Motor neuron (in vitro differentiated cells): Measurements from ENCODE around the gene PLA1A. TPM values are rescaled to one million over a fixed set of nuclear protein-coding genes. Genes with fewer than 3 reads are reported as not detected.
"Not testable (repeated sequence)": the region's sequence is repeated elsewhere in the genome, so short reads cannot be mapped to it uniquely, and the experiment has no call there.

Experiments
- ATAC-seq, 8 experiments: fragments of 200-7000 bp; cut with Tn5 transposase; replicated peaks in 6 of 8; 2 replicates each; pipeline ENCODE4 v1.8.0; 2021; ENCODE audit warnings: mild to moderate bottlenecking in 8 of 8, moderate library complexity in 8 of 8
- H3K27ac ChIP-seq, 2 donors: fragments of 250-450 bp; sonication (Bioruptor Pico); 2 replicates each; pipeline ENCODE4 v1.9.0; 2021; ENCODE audit warnings: antibody characterized with exemption in 2 of 2, mild to moderate bottlenecking in 2 of 2, moderate library complexity in 1 of 2
- H3K4me1 ChIP-seq, 2 donors: fragments of 250-450 bp; sonication (Bioruptor Pico); replicated peaks in 1 of 2; 2 replicates each; pipeline ENCODE4 v1.6.1; 2021; ENCODE audit warnings: antibody characterized with exemption in 2 of 2, mild to moderate bottlenecking in 2 of 2, moderate library complexity in 1 of 2
- H3K4me3 ChIP-seq, 5 donors: fragments of 250-450 bp; sonication (Bioruptor Pico); 2 replicates each; pipeline ENCODE4 v1.9.0; 2021; ENCODE audit warnings: antibody characterized with exemption in 5 of 5, mild to moderate bottlenecking in 5 of 5, moderate library complexity in 4 of 5
- WGBS, 10 experiments: fragments of 450-650 bp; shearing (Covaris generic); methylation state at CpG; one replicate each; pipeline ENCODE4 v1.0.0; 2022; 5-methylcytosine and 5-hydroxymethylcytosine counted together
- in situ Hi-C, 9 experiments: fragments of 400-800 bp; cut with MboI; loops; one replicate each; pipeline ENCODE4 v1.15.0; 2021; ENCODE audit warnings: low sequenced_read_pairs in 9 of 9, low pct_unique_long_range_greater_than_20kb in 2 of 9; ENCODE audit not compliant: unreplicated experiment in 9 of 9
- total RNA-seq, 8 experiments: library from RNA; unstranded; fragments of 300-600 nt; gene quantifications; 2 replicates each; pipeline versions ENCODE4 v1.2.3 to v1.2.4, GENCODE V29; 2022

PLA1A gene, protein sequence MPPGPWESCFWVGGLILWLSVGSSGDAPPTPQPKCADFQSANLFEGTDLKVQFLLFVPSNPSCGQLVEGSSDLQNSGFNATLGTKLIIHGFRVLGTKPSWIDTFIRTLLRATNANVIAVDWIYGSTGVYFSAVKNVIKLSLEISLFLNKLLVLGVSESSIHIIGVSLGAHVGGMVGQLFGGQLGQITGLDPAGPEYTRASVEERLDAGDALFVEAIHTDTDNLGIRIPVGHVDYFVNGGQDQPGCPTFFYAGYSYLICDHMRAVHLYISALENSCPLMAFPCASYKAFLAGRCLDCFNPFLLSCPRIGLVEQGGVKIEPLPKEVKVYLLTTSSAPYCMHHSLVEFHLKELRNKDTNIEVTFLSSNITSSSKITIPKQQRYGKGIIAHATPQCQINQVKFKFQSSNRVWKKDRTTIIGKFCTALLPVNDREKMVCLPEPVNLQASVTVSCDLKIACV
- under 1 TPM in 1 of 8 experiments, not detected in 7; 0.93 TPM for total RNA-seq

DNA sequence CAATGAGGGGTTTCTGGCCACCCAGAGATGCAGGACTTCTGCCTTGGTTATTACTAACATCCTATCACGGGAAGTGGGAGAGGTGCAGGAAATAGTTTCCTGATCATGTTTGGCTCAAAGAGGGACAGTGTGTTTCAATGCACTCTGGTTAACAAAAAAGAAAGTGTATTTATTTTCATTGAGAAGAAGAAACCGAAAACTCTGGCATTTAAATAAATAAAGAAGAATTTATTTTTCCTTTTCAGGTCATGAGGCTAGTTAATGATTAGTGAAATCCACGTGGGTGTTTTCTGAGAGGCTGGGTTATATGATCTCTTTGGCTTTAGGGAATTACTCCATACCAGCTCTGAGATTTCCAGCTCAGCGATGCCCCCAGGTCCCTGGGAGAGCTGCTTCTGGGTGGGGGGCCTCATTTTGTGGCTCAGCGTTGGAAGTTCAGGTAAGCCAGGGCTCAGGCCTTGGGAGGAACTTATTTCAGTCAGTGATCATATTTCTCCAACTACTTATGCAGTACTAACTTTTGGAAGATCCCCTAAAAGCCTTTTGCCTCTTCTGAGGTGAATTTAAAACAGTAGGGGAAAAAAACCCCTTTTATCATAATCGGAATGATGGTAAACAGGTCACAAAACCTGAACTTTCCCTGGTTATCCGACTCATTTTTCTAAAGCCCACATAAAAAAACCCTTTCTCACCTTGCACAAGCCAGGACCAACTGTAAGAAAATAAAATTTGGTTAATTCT is at the start of gene PLA1A:
Gene PLA1A (plus strand): TSS at position 338 of the 741 bp plus-strand sequence. CDS start 29 bp downstream, at position 367.
- ATAC-seq: no peak
- Histone ChIP-seq H3K27ac (no peak within 1 kb of the TSS), H3K4me3 (no peak within 1 kb of the TSS), H3K4me1 (peaks cover 0 to 12% of the 10 kb centered on the region in 2 donors)
- 20 to 100% (median 51%) methylated on average over 2 to 7 of the region's 7 CpGs for WGBS, 10 experiments
- in situ Hi-C loops: no loop called here

DNA sequence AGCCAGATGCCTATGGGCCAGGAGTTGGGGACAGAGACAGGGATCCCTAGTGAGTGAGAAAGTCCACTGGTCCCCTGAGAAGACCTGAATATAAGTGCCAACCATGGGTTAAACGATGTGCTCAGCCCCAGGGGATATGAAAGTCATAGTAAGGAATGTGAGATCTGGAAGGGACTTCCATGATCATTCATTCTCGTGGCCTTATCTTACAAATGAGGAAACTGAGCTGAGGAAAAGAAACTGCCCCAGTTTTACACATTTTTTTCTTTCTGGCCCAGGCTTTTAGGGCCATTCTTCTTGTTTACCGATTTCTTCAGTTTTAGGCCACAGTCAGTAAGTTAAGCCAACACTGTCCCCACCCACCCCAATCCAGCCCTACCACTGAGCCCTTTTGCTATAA is 49.3 kb upstream of the PLA1A start:
- Histone ChIP-seq H3K4me1 (no peaks in the 10 kb centered on the region), H3K27ac (no peak overlapping the region), H3K4me3 (no peak overlapping the region)
- in situ Hi-C loops: no loop called here
- 0 to 100% (median 37%) methylated on average over 1 to 3 of the region's 3 CpGs; no CpG with 5 or more reads in 2 of the 10 experiments for WGBS, 10 experiments
- ATAC-seq: no peak

DNA sequence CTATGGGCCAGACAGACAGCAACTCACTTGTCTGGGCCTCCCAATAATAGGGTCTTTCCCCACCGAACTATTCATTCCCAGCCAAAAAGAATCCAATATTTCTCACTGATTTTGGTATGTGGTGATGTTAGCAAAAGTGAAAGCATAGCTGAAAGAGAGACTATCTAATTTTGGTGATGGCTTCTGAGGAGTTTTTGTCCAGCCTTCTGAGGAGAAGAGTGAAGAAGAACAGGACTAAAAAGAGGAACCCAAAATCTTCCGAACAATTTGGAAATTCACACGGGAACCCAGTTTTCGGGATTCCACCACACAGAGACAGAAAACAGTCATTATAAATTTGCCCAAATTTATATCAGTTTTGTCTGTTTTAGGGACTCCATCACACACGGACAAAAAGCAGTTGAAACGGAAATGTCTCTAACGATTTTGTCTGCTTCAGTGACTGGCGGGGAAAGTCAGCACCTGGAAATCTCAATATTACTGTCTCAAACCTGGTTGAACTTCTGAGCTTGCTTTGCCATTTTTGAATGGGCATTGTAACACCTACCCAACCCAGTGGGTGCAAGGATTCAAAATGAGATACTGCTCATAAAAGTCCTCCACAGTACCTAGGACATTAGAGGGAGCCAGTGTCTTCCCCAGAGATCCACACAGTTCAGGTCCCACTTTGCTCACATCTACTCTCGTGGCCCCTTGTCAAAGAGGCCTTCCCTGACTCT is 47.3 kb upstream of the PLA1A start:
- no peak overlapping the region for H3K27ac ChIP-seq
- no peak for ATAC-seq
- 61 to 100% (median 93%) methylated on average over 1 to 8 of the region's 9 CpGs for WGBS, 10 experiments
- no peaks in the 10 kb centered on the region for H3K4me1 ChIP-seq
- H3K4me3 ChIP-seq: no peak overlapping the region
- in situ Hi-C loops: no loop called here

DNA sequence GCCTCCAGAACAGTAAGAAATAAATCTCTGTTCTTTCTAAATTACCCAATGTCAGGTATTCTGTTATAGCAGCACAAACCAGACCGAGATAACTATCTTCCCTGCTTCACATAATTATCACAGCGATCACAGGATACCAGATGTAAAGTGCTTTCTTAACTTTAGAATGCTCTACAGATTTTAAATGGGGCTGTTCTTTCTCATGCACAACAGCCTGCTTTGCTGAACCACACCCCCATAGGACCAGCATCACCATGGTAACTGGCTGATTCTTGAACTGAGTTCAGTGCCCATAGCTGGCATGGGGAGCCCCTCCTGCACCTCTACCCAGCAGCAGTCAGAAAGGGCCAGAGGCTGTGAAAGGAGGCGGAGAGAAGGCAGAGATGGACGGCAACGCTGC is 46.1 kb upstream of the PLA1A start:
- no peaks in the 10 kb centered on the region for H3K4me1 ChIP-seq
- ATAC-seq: peak in 5 of 8 experiments; percentile 27 to 41 (median 35)
- no peak overlapping the region for H3K27ac ChIP-seq
- WGBS, 10 experiments: 0 to 100% (median 53%) methylated on average over 1 to 2 of the region's 5 CpGs; no CpG with 5 or more reads in 1 of the 10 experiments
- in situ Hi-C loops: no loop called here
- H3K4me3 ChIP-seq: no peak overlapping the region

DNA sequence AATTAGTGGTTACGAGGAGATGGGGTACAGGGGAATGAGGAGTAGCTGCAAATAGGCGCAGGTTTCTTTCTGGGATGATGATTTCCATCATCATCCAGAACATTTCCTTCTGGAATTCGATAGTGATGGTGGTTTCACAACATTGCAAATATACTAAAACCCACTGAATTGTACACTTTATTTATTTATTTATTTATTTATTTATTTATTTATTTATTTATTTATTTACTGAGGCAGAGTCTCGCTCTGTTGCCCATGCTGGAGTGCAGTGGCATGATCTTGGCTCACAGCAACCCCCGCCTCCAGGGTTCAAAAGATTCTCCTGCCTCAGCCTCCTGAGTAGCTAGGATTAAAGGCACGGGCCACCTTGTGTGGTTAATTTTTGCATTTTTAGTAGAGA is 44.8 kb upstream of the PLA1A start:
- ATAC-seq, H3K27ac ChIP-seq, H3K4me3 ChIP-seq, H3K4me1 ChIP-seq, in situ Hi-C loops: not testable (repeated sequence)
- 55 to 100% (median 85%) methylated on average over 1 to 5 of the region's 6 CpGs for WGBS, 10 experiments

DNA sequence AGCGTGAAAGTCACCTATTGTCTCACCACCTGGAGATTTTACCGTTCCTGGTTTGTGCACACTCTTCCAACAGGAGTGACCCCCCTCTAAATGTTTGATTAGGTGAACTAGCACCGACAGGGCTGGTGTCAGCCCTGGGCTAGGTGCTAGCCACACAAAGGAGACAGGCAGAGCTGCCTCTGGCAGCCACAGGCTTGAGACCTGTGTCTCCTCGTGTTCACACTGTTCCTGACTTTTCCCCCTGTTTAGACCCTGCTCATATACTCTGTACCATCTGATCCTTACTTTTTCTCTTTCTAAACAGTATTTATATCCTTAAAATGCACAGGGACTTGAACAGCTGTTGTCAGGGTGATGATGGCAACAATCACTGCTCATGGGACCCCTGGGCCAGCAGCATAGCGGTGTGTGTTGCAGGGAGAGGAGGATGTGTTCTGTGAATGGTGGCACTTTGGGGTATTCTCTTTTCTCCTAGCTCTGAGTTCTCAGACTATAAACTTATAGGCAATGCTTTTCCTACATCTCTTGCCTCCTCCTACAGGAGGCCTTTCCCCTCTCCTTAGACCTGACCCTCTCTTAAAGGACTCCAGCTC is 43.8 kb upstream of the PLA1A start:
- Histone ChIP-seq H3K27ac (no peak overlapping the region), H3K4me3 (no peak overlapping the region), H3K4me1 (no peaks in the 10 kb centered on the region)
- 0 to 100% (median 76%) methylated on average over 1 to 4 of the region's 5 CpGs for WGBS, 10 experiments
- peak in 3 of 8 experiments; percentile 14 to 62 (median 22) for ATAC-seq
- in situ Hi-C loops: no loop called here

DNA sequence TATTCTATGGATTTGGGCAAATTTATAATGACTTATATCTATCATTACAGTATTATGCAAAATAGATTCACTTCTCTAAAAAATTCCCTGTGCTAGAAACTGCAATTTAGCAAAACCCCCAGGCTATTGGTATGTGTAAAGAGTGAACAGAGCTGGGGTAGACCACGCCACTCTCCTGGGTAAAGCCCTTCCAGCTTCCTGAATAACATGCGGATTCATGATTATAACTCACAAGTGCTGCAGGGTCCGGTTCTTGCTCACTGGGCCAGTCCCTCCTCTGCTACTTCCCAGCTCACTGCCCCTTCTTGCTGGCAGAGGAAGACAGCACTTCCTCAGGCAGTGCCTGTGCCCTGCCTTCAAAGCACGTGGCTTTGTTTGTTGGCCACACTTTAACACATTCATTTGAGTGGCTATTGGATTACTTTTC is 42.4 kb upstream of the PLA1A start:
- Histone ChIP-seq H3K4me1 (no peaks in the 10 kb centered on the region), H3K4me3 (no peak overlapping the region), H3K27ac (no peak overlapping the region)
- in situ Hi-C loops: no loop called here
- peak in 2 of 8 experiments; percentile 40 to 85 for ATAC-seq
- 0 to 100% (median 67%) methylated on average over 1 to 4 of the region's 4 CpGs; no CpG with 5 or more reads in 1 of the 10 experiments for WGBS, 10 experiments

DNA sequence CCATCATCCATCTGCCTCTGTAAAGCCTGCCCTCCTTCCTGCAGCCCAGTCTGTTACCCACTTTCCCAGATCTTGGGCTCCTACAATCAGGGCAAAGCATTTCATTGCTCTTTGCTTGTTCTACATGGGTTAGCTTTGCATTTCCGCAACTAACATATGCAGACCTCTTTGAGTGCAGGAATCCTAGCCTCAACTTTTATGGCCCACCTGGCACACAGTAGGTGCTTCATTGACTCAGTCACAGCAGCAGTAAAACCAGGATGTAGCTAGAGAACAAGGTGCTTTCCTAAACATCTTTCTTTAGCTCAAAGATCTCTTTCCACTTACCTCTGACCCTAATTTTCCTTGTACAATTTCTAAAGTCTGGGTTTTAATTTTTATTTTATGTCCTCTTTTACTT is 41.8 kb upstream of the PLA1A start:
- no peak for ATAC-seq
- WGBS, 10 experiments: 80 to 100% (median 100%) methylated on average over 1 of the region's 1 CpG; no CpG with 5 or more reads in 4 of the 10 experiments
- Histone ChIP-seq H3K27ac (no peak overlapping the region), H3K4me1 (no peaks in the 10 kb centered on the region), H3K4me3 (no peak overlapping the region)
- in situ Hi-C loops: no loop called here

DNA sequence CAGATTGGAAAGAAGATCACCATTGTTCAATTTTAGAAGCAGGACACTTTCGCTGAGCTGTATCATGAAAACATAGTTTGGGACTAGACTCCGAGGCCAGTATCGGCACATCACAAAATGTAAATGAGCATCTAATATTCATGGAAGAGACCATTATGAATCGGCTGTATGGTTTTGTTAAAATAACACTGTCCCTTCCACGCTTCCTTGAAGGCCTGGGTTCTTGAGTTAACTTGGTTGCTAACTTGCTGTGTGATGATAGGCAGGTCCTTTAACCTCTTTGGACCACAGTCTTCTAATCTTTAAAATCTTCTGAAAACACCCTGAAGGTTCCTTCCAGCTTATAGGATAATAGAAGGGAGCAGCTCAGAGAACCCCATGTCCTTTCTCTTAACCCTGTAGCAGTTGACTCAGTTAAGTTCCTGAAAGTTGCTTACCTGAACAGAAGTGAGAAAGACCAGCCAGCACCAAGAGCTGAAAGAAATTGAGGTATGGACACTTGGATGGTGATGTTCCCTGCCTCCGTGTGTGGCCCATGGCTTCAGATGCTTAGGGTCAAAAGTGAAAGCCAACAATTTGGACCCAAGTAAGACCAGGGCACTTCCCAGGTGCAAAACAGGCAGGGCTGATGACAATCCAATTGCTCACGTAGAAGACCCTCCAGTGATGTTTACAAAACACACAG is 40.4 kb upstream of the PLA1A start:
- no peak for ATAC-seq
- Histone ChIP-seq H3K4me1 (no peaks in the 10 kb centered on the region), H3K4me3 (no peak overlapping the region), H3K27ac (no peak overlapping the region)
- WGBS, 10 experiments: 61 to 100% (median 85%) methylated on average over 1 to 7 of the region's 7 CpGs; no CpG with 5 or more reads in 1 of the 10 experiments
- in situ Hi-C loops: no loop called here

DNA sequence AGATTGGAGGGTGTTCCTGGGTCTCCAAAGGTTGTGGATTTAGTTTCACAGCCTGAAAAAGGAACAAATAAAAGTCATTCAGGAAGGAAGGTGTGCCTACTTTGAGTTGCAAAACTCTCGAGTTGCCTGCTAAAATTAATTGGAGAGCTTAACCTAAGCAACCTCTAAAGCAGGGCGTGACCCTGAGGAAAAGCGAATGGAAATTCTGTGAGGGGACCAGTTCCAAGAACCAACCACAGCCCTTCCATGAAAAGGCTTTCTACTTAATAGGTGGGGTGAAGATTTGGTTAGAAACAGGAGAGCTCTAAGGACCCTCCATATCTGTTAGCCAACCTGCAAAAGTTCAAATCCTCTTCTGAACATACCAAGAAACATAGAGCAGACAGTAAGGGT is 39.8 kb upstream of the PLA1A start:
- no peak overlapping the region for H3K27ac ChIP-seq
- no peak overlapping the region for H3K4me3 ChIP-seq
- ATAC-seq: no peak
- 0 to 100% (median 49%) methylated on average over 1 to 3 of the region's 3 CpGs; no CpG with 5 or more reads in 4 of the 10 experiments for WGBS, 10 experiments
- H3K4me1 ChIP-seq: no peaks in the 10 kb centered on the region
- in situ Hi-C loops: no loop called here

DNA sequence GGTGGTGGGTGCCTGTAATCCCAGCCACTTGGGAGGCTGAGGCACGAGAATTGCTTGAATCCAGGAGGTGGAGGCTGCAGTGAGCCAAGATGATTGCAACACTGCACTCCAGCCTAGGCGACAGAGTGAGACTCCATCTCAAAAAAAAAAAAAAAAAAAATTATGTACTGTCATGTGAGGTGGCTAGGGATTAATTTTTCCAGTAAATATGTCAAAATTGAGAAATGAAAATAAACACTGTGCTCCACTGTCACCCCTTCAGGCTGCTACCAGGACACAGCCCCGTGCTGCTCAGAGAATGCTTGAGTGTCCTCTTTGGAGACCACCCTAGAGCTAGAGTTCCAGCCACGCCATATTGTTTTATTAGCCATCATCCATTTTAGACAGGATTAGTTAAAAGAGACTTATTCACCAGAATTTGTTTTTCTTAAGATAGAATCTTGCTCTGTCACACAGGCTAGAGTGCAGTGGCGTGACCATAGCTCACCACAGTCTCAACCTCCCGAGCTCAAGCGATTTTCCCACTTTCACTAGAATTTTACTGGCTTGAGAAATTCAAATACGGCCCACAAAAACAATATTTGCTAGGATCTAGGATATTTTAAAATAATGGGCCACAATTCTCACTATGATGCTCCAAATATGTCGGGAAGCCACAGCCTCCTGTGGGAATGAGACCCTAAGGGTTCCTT is 38.9 kb upstream of the PLA1A start:
- 17 to 94% (median 80%) methylated on average over 1 to 8 of the region's 9 CpGs; no CpG with 5 or more reads in 1 of the 10 experiments for WGBS, 10 experiments
- no peak overlapping the region for H3K27ac ChIP-seq
- in situ Hi-C loops: no loop called here
- no peak for ATAC-seq
- H3K4me3 ChIP-seq: no peak overlapping the region
- no peaks in the 10 kb centered on the region for H3K4me1 ChIP-seq
